Mesendoderm (in vitro differentiated cells): ENCODE data around the gene NDUFS7.

ENCODE experiments used
- DNase-seq: peaks from one replicate; pipeline ENCODE4 v3.0.0; 2013
- H2AK5ac ChIP-seq: 2 replicates; pipeline ENCODE4 v1.6.1; 2013; ENCODE audit warnings: low read length, inconsistent platforms
- H2BK120ac ChIP-seq: 2 replicates; pipeline ENCODE4 v1.6.1; 2013; ENCODE audit warnings: low read depth, mild to moderate bottlenecking, low read length, moderate library complexity, mixed read lengths
- H2BK15ac ChIP-seq: replicated peaks from 2 replicates; pipeline ENCODE4 v1.6.1; 2013; ENCODE audit warnings: low read depth, mild to moderate bottlenecking, moderate library complexity
- H2BK5ac ChIP-seq: 2 replicates; pipeline ENCODE4 v1.6.1; 2013; ENCODE audit warnings: low read length, inconsistent platforms
- H3K18ac ChIP-seq: 2 replicates; pipeline ENCODE4 v1.6.1; 2013; ENCODE audit warnings: mild to moderate bottlenecking, low read length, mixed read lengths
- H3K23ac ChIP-seq: one replicate; pipeline ENCODE4 v1.6.1; 2013; ENCODE audit warnings: low read length
- H3K27ac ChIP-seq: 2 replicates; pipeline ENCODE4 v1.5.1; 2013; ENCODE audit warnings: low read depth, mild to moderate bottlenecking, inconsistent platforms, low read length, moderate library complexity
- H3K27me3 ChIP-seq: 2 replicates; pipeline ENCODE4 v1.6.1; 2013; ENCODE audit warnings: low read length, control low read depth, mild to moderate bottlenecking, inconsistent platforms; ENCODE audit not compliant: insufficient read depth, poor library complexity
- H3K36me3 ChIP-seq: 2 replicates; pipeline ENCODE4 v1.6.1; 2013; ENCODE audit warnings: low read length, inconsistent platforms; ENCODE audit not compliant: control insufficient read depth, insufficient read depth
- H3K4ac ChIP-seq: one replicate; pipeline ENCODE4 v1.6.1; 2013; ENCODE audit warnings: low read depth, mild to moderate bottlenecking, low read length, moderate library complexity
- H3K4me1 ChIP-seq: 2 replicates; pipeline ENCODE4 v1.6.1; 2013; ENCODE audit warnings: low read depth, low read length, inconsistent platforms; ENCODE audit not compliant: control insufficient read depth
- H3K4me2 ChIP-seq: 2 replicates; pipeline ENCODE4 v1.6.1; 2013; ENCODE audit warnings: low read length
- H3K4me3 ChIP-seq: 2 replicates; pipeline ENCODE4 v1.5.1; 2013; ENCODE audit warnings: mild to moderate bottlenecking, low read length
- H3K56ac ChIP-seq: one replicate; pipeline ENCODE4 v1.6.1; 2013; ENCODE audit warnings: low read length
- H3K79me1 ChIP-seq: 2 replicates; pipeline ENCODE4 v1.6.1; 2013; ENCODE audit warnings: low read length, inconsistent platforms
- H3K79me2 ChIP-seq: 2 replicates; pipeline ENCODE4 v1.6.1; 2013; ENCODE audit warnings: mild to moderate bottlenecking, low read length; ENCODE audit not compliant: control insufficient read depth, insufficient read depth
- H3K9ac ChIP-seq: 2 replicates; pipeline ENCODE4 v1.6.1; 2013; ENCODE audit warnings: low read length, inconsistent platforms
- H4K5ac ChIP-seq: one replicate; pipeline ENCODE4 v1.6.1; 2013; ENCODE audit warnings: low read length
- H4K8ac ChIP-seq: one replicate; pipeline ENCODE4 v1.6.1; 2013; ENCODE audit warnings: low read depth, mild to moderate bottlenecking, control low read depth, low read length, moderate library complexity
- WGBS: extraction: QIAGEN DNeasy Blood & Tissue Kit; methylation state at CpG from one replicate; pipeline ENCODE4 v1.1.7; 2013; ENCODE audit warnings: low lambda C conversion rate, missing lambda C conversion rate; ENCODE audit not compliant: insufficient coverage; ENCODE audit errors: extremely low coverage; 5-methylcytosine and 5-hydroxymethylcytosine counted together

NDUFS7 gene

DNA sequence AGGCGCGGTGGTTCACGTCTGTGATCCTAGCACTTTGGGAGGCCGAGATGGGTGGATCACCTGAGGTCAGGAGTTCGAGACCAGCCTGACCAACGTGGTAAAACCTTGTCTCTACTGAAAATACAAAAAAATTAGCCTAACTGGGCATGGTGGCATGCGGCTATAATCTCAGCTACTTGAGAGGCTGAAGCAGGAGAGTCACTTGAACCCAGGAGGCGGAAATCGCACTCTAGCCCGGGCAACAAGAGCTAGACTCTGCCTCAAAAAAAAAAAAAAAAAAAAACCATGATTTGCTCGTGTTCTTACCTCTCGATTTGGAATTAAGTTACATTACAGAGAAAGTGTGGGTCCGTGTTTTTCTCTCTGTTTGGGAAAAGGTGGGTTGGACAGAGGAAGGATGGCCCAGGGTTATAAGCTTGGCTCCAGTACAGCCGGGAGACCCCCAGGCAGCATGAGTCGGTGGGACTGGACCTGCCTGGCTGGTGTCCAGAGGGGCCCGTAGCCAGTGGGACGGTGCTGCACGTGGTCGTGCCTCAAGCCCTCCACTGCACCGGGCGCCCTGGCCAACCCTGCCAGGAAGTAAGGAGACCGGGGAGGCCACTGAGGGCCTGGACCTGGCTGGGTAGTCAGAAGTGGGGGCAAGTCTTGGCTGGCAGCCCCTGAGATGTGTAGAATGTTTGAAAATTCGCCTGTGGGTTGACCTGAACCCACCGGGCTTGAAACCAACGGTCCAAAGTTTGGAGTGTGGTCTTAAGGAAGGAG lies 58.2 kb downstream of the NDUFS7 start:
- Histone ChIP-seq H3K27ac (no peak overlapping the region), H3K18ac (no peak overlapping the region), H4K5ac (no peak overlapping the region), H3K36me3 (peaks cover 20% of the 10 kb centered on the region), H2BK120ac (no peak overlapping the region), H2BK5ac (no peak overlapping the region), H3K79me1 (peaks cover 13% of the 10 kb centered on the region), H3K27me3 (peaks cover 4% of the 10 kb centered on the region), H3K4me3 (no peak overlapping the region), H3K9ac (no peak overlapping the region), H2BK15ac (no peak overlapping the region), H3K4ac (no peak overlapping the region), H2AK5ac (no peak overlapping the region), H3K4me2 (no peak overlapping the region), H4K8ac (no peak overlapping the region), H3K4me1 (no peaks in the 10 kb centered on the region), H3K56ac (no peak overlapping the region), H3K79me2 (peaks cover 29% of the 10 kb centered on the region), H3K23ac (no peak overlapping the region)
- DNase-seq, result no peak
- no CpG with 5 or more reads among the region's 25 CpGs for WGBS
